Neural cell (in vitro differentiated cells): ENCODE data around the gene RAB17. TPM values are rescaled to one million over a fixed set of nuclear protein-coding genes. Genes with fewer than 3 reads are reported as not detected.
"Not testable (repeated sequence)": the region's sequence is repeated elsewhere in the genome, so short reads cannot be mapped to it uniquely, and the experiment has no call there.

ENCODE experiments used
- H2AFZ ChIP-seq: fragments of 200-600, 300-800 bp; sonication (generic), shearing (Covaris generic); 2 replicates; pipeline ENCODE4 v1.6.0; 2014; ENCODE audit warnings: low read depth, mild to moderate bottlenecking, antibody characterized with exemption, low read length, moderate library complexity
- H3F3A ChIP-seq: fragments of 200-600 bp; shearing (Covaris generic); 2 replicates; pipeline ENCODE4 v1.6.1; 2016; ENCODE audit warnings: mild to moderate bottlenecking, moderate library complexity, mixed read lengths, antibody characterized with exemption, low read length; ENCODE audit not compliant: insufficient read depth, poor library complexity, severe bottlenecking
- H3K27ac ChIP-seq: fragments of 200-600, 300-800 bp; sonication (generic), shearing (Covaris generic); 2 replicates; pipeline ENCODE4 v1.5.1; 2014; ENCODE audit warnings: mild to moderate bottlenecking, low read length, moderate library complexity
- H3K27me3 ChIP-seq: fragments of 300-800, 200-600 bp; sonication (generic), shearing (Covaris generic); 2 replicates; pipeline ENCODE4 v1.6.0; 2014; ENCODE audit warnings: mild to moderate bottlenecking, low read depth, low read length, moderate library complexity; ENCODE audit not compliant: insufficient read depth
- H3K36me3 ChIP-seq: fragments of 300-800, 200-600 bp; sonication (generic), shearing (Covaris generic); 2 replicates; pipeline ENCODE4 v1.5.1; 2014; ENCODE audit warnings: mild to moderate bottlenecking, antibody characterized with exemption, low read length, moderate library complexity; ENCODE audit not compliant: insufficient read depth
- H3K4me2 ChIP-seq: fragments of 300-800, 200-600 bp; sonication (generic), shearing (Covaris generic); 2 replicates; pipeline ENCODE4 v1.6.0; 2014; ENCODE audit warnings: mild to moderate bottlenecking, low read length
- H3K4me3 ChIP-seq: fragments of 300-800, 200-600 bp; sonication (generic), shearing (Covaris generic); 2 replicates; pipeline ENCODE4 v1.5.1; 2014; ENCODE audit warnings: mild to moderate bottlenecking, low read length, moderate library complexity
- H3K79me2 ChIP-seq: fragments of 200-600 bp; shearing (Covaris generic); replicated peaks from 2 replicates; pipeline ENCODE4 v1.6.0; 2014; ENCODE audit warnings: mild to moderate bottlenecking, low read length, moderate library complexity; ENCODE audit not compliant: insufficient read depth
- H3K9ac ChIP-seq: fragments of 300-800, 200-600 bp; sonication (generic), shearing (Covaris generic); 2 replicates; pipeline ENCODE4 v1.6.1; 2016; ENCODE audit warnings: mild to moderate bottlenecking, low read length, mixed read lengths
- H3K9me2 ChIP-seq: fragments of 200-600 bp; shearing (Covaris generic); 2 replicates; pipeline ENCODE4 v1.6.1; 2016; ENCODE audit warnings: mild to moderate bottlenecking, low read length, mixed read lengths; ENCODE audit not compliant: insufficient read depth
- H3K9me3 ChIP-seq: fragments of 200-600, 300-800 bp; sonication (generic), shearing (Covaris generic); 2 replicates; pipeline ENCODE4 v1.6.1; 2016; ENCODE audit warnings: mild to moderate bottlenecking, mixed run types, low read length, moderate library complexity, mixed read lengths
- H4K20me1 ChIP-seq: fragments of 200-600 bp; shearing (Covaris generic); 2 replicates; pipeline ENCODE4 v1.6.1; 2016; ENCODE audit warnings: mild to moderate bottlenecking, mixed run types; ENCODE audit not compliant: insufficient read depth
- EP300 ChIP-seq: fragments of 450-650 bp; conservative IDR thresholded peaks from 2 replicates; pipeline ENCODE4 v1.6.1; 2014; ENCODE audit warnings: antibody characterized with exemption, mild to moderate bottlenecking, moderate library complexity; ENCODE audit not compliant: poor library complexity, severe bottlenecking
- EZH2 ChIP-seq: fragments of 200-600, 300-800 bp; shearing (Covaris generic), sonication (generic); IDR thresholded peaks from 2 replicates; pipeline ENCODE4 v1.6.1; 2014; ENCODE audit warnings: antibody characterized with exemption, low read length, borderline replicate concordance, mild to moderate bottlenecking; ENCODE audit not compliant: insufficient read depth, poor library complexity, severe bottlenecking
- MXI1 ChIP-seq: fragments of 450-650 bp; conservative IDR thresholded peaks from 2 replicates; pipeline ENCODE4 v1.6.1; 2014; ENCODE audit warnings: antibody characterized with exemption, mild to moderate bottlenecking; ENCODE audit not compliant: poor library complexity, severe bottlenecking
- POLR2AphosphoS5 ChIP-seq: IDR thresholded peaks from 2 replicates; pipeline ENCODE4 v1.6.1; 2012
- RAD21 ChIP-seq: fragments of 450-650 bp; conservative IDR thresholded peaks from 2 replicates; pipeline ENCODE4 v1.6.1; 2014; ENCODE audit warnings: antibody characterized with exemption, mild to moderate bottlenecking, moderate library complexity
- SMC3 ChIP-seq: fragments of 450-650 bp; conservative IDR thresholded peaks from 2 replicates; pipeline ENCODE4 v1.6.1; 2014; ENCODE audit warnings: antibody characterized with exemption, mild to moderate bottlenecking, moderate library complexity; ENCODE audit not compliant: poor library complexity
- TAF1 ChIP-seq: IDR thresholded peaks from 2 replicates; pipeline ENCODE4 v1.6.1; 2012; ENCODE audit warnings: low read depth
- polyA plus RNA-seq: library from polyadenylated mRNA; depleted of rRNA; stranded (reverse); fragments of >200 nt; gene quantifications from 2 replicates; pipeline ENCODE4 v1.2.3, GENCODE V29; 2014
- TF ChIP-seq, protein P1 (sequence below): IDR thresholded peaks from 2 replicates; pipeline ENCODE4 v1.6.1; 2012; ENCODE audit warnings: borderline replicate concordance
- TF ChIP-seq, protein P2 (sequence below): fragments of 450-650 bp; IDR thresholded peaks from 2 replicates; pipeline ENCODE4 v1.5.1; 2014; ENCODE audit warnings: antibody characterized with exemption, mild to moderate bottlenecking, moderate library complexity; ENCODE audit not compliant: poor library complexity, severe bottlenecking

The RAB17 gene
- polyA plus RNA-seq, 1 donor from 2014 or later: not detected

DNA sequence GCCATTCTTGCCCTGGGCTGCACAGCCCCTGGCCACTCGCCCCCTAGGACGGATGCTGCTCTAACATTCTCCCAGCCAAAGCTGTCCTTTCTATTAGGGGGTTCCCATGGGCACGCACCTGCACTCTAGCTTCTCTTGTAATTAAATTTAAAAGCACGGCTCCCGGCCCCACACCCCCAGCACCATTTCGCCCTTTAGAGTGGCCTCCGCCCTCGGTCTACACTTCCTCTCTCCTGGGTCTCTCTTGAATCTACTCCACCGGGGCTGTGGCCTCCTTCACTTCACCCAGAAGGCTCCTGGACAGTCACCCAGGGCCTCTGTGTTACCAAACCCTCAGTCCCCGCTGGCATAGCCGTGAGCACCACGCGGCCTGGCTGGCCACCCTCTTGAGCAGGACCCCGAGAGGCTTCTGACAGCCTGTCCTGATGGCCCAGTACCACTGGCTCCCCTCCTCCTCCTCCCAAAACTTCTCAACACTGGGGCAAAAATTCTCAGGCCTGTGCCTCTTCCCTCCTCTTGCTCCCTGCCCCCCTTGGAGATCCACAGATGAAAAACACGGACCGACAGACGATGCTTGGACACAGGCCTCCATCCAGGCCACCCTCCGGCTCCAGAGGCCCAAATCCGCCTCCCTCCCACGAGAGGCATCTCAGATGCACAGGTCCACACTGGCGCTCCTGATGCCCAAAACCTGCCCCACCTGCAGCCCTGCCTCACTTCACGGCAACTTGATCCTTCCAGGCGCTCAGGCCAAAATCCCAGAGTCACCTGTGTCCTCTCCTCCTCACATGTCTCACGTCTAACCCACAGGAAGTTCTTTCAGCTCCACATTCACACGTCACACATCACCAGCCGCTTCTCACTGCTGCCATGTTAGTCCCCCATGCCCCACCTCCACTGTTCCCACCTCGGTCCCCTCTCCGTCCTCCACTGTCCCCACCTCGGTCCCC is 6.9 kb upstream of the RAB17 start:
- Histone ChIP-seq H3K36me3 (no peaks in the 10 kb centered on the region), H4K20me1 (no peaks in the 10 kb centered on the region), H3K4me3 (no peak overlapping the region), H3K9me3 (no peaks in the 10 kb centered on the region), H3K9ac (no peak overlapping the region), H3K79me2 (no peaks in the 10 kb centered on the region), H3K27me3 (no peaks in the 10 kb centered on the region), H3K4me2 (no peak overlapping the region), H3K9me2 (no peaks in the 10 kb centered on the region), H3F3A (no peaks in the 10 kb centered on the region), H3K27ac (no peak overlapping the region), H2AFZ (no peak overlapping the region)
- TF ChIP-seq TAF1 (no peak), SMC3 (no peak)

DNA sequence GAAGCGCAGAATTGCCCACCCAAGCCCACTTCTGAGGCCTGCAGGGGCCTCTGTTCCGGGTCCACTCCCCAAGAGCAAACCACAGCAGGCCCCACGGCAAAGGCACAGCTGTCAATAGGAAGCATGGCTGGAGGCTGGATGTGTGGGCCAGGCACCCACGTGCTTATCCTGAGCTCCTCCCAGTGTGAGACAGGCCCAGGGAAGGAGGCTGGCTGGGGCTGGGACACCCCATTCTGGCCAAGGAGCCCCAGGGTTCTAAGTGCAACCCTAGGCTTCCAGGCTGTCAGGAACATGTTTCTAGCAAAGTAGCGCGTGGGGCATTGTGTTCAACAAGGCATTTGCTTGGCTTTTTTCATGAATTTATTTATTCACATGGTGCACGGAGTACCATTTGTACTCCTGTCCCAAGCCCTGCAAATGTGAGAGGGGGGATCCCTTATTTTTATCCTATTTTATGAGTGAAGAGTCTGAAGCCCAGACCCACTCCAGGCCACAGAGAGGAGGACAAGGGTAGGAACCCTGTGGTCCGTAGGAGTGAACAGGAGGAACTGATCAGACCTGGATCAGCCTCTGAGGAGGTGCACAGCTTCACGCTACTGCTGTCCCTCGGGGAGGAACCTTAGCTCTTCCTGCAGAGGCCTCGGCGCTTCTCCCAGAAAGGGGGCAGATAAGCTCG is 6.1 kb upstream of the RAB17 start:
- H3K9me2 ChIP-seq: no peaks in the 10 kb centered on the region
- H3K9ac ChIP-seq: no peak overlapping the region
- H3K36me3 ChIP-seq: no peaks in the 10 kb centered on the region
- no peak for TF ChIP-seq TAF1
- TF ChIP-seq, protein P1, sequence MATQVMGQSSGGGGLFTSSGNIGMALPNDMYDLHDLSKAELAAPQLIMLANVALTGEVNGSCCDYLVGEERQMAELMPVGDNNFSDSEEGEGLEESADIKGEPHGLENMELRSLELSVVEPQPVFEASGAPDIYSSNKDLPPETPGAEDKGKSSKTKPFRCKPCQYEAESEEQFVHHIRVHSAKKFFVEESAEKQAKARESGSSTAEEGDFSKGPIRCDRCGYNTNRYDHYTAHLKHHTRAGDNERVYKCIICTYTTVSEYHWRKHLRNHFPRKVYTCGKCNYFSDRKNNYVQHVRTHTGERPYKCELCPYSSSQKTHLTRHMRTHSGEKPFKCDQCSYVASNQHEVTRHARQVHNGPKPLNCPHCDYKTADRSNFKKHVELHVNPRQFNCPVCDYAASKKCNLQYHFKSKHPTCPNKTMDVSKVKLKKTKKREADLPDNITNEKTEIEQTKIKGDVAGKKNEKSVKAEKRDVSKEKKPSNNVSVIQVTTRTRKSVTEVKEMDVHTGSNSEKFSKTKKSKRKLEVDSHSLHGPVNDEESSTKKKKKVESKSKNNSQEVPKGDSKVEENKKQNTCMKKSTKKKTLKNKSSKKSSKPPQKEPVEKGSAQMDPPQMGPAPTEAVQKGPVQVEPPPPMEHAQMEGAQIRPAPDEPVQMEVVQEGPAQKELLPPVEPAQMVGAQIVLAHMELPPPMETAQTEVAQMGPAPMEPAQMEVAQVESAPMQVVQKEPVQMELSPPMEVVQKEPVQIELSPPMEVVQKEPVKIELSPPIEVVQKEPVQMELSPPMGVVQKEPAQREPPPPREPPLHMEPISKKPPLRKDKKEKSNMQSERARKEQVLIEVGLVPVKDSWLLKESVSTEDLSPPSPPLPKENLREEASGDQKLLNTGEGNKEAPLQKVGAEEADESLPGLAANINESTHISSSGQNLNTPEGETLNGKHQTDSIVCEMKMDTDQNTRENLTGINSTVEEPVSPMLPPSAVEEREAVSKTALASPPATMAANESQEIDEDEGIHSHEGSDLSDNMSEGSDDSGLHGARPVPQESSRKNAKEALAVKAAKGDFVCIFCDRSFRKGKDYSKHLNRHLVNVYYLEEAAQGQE: no peak
- TF ChIP-seq EP300: no peak
- no peak for TF ChIP-seq SMC3
- no peak for TF ChIP-seq MXI1
- no peak for TF ChIP-seq EZH2
- TF ChIP-seq RAD21: no peak
- TF ChIP-seq POLR2AphosphoS5: no peak
- TF ChIP-seq, protein P2, sequence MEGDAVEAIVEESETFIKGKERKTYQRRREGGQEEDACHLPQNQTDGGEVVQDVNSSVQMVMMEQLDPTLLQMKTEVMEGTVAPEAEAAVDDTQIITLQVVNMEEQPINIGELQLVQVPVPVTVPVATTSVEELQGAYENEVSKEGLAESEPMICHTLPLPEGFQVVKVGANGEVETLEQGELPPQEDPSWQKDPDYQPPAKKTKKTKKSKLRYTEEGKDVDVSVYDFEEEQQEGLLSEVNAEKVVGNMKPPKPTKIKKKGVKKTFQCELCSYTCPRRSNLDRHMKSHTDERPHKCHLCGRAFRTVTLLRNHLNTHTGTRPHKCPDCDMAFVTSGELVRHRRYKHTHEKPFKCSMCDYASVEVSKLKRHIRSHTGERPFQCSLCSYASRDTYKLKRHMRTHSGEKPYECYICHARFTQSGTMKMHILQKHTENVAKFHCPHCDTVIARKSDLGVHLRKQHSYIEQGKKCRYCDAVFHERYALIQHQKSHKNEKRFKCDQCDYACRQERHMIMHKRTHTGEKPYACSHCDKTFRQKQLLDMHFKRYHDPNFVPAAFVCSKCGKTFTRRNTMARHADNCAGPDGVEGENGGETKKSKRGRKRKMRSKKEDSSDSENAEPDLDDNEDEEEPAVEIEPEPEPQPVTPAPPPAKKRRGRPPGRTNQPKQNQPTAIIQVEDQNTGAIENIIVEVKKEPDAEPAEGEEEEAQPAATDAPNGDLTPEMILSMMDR: no peak
- no peaks in the 10 kb centered on the region for H4K20me1 ChIP-seq
- H3K4me3 ChIP-seq: no peak overlapping the region
- H3K27me3 ChIP-seq: no peaks in the 10 kb centered on the region
- no peaks in the 10 kb centered on the region for H3K79me2 ChIP-seq
- H3K4me2 ChIP-seq: no peak overlapping the region
- no peak overlapping the region for H2AFZ ChIP-seq
- H3K27ac ChIP-seq: no peak overlapping the region
- H3F3A ChIP-seq: no peaks in the 10 kb centered on the region
- no peaks in the 10 kb centered on the region for H3K9me3 ChIP-seq

DNA sequence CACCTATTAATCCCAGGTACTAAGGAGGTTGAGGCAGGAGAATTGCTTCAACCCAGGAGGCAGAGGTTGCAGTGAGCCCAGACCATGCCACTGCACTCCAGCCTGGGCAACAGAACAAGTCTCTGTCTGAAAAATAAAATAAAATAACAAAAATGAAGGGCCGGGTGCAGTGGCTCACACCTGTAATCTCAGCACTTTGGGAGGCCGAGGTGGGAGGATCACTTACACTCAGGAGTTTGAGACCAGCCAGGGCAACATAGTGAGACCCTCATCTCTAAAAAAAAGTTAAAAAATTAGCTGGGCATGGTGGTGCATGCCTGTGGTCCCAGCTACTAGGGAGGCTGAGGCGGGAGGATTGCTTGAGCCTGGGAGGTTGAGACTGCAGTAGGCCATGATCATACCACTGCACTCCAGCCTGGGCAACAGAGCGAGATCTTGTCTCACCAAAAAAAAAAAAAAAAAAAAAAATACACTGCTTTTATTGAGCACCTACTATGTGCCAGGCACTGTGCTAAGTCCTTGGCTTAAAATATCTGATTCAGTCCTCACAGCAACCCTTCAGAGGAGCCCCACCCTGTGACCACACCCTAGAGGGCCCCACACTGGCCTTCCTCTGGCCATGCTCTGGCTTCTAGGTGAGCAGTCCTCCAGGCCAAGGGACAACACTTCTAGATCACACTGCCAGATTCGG is 5.4 kb upstream of the RAB17 start:
- H3K4me2 ChIP-seq, H2AFZ ChIP-seq, H3F3A ChIP-seq, H3K9me3 ChIP-seq, H3K9me2 ChIP-seq, H3K36me3 ChIP-seq, H3K9ac ChIP-seq, H4K20me1 ChIP-seq, H3K79me2 ChIP-seq, H3K27me3 ChIP-seq, H3K4me3 ChIP-seq, H3K27ac ChIP-seq: not testable (repeated sequence)
